Measurements from ENCODE around the gene RPL18.

RPL18 gene

GRCh38 chr19:48635966-48636858 is 17.2 kb upstream of the RPL18 start:
- no peak for TF ChIP-seq CTCF (IDR thresholded peaks at IDR 0.05)

- no peak for TF ChIP-seq CTCF (IDR thresholded peaks at IDR 0.05)
Measured at GRCh38 chr19:48635263-48635965, 16.4 kb upstream of the RPL18 start.

GRCh38 chr19:48634424-48635262 is 15.7 kb upstream of the RPL18 start:
- TF ChIP-seq CTCF (IDR thresholded peaks at IDR 0.05): no peak

- no peak for TF ChIP-seq CTCF (IDR thresholded peaks at IDR 0.05)
Measured at GRCh38 chr19:48634036-48634342, 15.0 kb upstream of the RPL18 start.

- no peak for TF ChIP-seq CTCF (IDR thresholded peaks at IDR 0.05)
Measured at GRCh38 chr19:48633148-48634035, 14.4 kb upstream of the RPL18 start.

- TF ChIP-seq CTCF (IDR thresholded peaks at IDR 0.05): no peak
Measured at GRCh38 chr19:48632692-48633147, 13.7 kb upstream of the RPL18 start.
